GM18951 (cell line): ENCODE measurements around the gene TLE4.

ENCODE experiments used
- POLR2A ChIP-seq: IDR thresholded peaks from 4 replicates; pipeline ENCODE4 v1.6.1; 2011; ENCODE audit warnings: mild to moderate bottlenecking; ENCODE audit not compliant: insufficient read length, insufficient read depth; ENCODE audit errors: extremely low read depth
- in situ Hi-C: fragments of 300-500 bp; cut with MboI; formaldehyde crosslinking; loops from one replicate; pipeline ENCODE4 v1.12.0; 2022; ENCODE audit warnings: low sequenced_read_pairs, mixed read lengths, inconsistent platforms; ENCODE audit not compliant: unreplicated experiment

The TLE4 gene

GRCh38 chr9:79674052-79674777 lies 102.5 kb downstream of the TLE4 start:
- TF ChIP-seq POLR2A = no peak
- in situ Hi-C loops = no loop called here

DNA sequence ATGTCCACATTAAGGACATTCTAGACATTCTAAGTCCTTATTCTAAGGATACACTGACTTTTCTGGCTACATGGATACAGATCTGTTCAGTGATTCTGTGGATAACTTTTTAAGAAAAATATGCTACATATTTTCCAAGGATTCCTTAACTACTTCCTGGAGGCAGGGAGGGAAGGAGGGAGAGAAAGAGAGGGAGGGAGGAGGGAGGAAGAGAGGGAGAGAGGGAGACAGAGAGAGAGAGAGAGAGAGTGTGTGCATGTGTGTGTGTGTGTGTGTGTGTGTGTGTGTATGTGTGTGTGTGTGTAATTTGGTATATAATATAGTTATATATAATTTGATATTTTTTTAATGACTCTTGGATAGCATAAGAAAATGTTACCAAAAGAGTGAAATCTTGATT lies 109.8 kb downstream of the TLE4 start:
- no peak for TF ChIP-seq POLR2A
- in situ Hi-C loops = no loop called here

DNA sequence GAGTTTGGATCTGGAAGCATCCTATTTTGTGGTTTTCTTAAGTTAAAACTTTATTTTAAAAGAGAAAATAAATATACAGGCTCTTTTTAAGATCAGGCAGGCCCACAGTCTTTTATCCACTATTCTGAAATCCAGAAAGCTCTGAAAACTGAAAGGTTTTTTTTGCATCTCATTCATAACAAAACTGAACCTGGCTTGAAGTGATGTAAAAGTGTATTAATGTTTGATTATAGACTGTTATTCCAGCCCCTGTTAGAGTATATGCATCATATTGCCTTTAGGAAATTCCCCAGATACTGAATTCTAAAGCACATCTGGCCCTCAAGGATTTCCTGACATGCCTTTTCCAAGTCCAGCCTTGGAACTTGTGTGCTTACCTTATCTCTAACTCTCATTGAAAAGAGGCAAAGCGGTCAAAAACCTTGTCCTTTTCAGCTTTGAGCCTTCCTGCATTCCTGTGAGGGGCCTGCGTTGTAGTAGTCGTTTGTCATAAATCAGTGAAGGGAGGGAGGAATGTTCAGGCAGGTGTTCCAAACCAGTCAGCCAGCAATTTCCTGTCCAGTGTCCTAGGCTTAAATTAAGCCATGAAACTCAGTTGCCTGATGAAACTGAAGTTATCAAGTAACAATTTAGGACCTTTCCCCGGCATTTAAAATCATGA lies 110.4 kb downstream of the TLE4 start:
- no peak for TF ChIP-seq POLR2A
- in situ Hi-C loops = no loop called here

DNA sequence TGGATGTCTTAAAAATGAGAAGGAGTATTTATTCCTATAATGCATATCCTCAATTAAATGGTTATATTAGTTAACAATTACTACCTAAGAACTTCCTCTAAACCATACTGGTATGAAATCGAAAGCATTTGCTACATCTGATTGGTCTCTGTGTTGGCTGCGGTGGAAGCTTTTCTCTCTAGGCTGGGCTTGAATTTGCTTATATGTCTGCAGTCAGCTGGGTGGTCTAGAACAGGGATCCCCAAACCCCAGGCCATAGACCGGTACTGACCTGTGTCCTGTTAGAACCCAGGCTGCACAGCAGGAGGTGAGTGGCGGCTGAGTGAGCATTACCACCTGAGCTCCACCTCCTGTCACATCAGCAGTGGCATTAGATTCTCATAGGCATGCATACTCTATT lies 112.3 kb downstream of the TLE4 start:
- TF ChIP-seq POLR2A = no peak

GRCh38 chr9:79684711-79685575 lies 113.2 kb downstream of the TLE4 start:
- in situ Hi-C loops = no loop called here

More for the DNA sequence above, 112.3 kb downstream of the TLE4 start:
- in situ Hi-C loops = no loop called here

GRCh38 chr9:79685577-79685976 lies 113.8 kb downstream of the TLE4 start:
- in situ Hi-C loops = no loop called here
- no peak for TF ChIP-seq POLR2A

More at GRCh38 chr9:79684711-79685575, 113.2 kb downstream of the TLE4 start:
- TF ChIP-seq POLR2A = no peak

DNA sequence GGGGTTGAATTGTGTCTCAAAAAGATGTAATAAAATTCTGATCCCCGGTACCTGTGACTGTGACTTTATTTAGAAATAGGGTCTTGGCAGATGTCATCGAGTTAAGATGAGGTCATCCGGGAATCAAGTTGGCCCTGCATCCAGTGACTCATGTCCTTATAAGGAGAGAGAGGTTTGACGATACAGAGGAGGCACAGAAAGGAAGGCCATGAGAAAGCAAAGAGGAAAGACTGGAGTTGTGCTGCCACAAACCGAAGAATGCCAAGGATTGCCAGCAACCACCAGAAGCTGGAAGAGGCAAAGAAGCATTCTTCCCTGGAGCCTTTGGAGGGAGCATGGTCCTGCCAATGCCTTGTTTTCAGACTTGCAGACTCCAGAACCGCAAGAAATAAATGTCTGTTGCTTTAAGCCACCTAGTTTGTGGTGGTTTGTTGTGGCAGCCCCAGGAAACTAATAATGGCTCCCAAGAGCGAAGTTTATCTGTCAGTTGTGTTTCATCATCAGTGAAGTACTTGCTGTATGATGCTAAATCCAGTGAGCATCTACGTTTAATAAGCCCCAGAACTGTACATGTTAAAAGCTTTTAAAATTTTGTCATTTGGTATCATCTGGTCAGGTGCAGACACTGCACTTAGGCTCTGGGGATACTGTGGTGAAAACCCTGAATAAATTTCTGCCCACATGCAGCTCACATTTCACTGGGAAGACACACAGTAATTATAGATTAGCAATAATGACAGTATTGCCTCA lies 114.8 kb downstream of the TLE4 start:
- in situ Hi-C loops = no loop called here
- no peak for TF ChIP-seq POLR2A

- in situ Hi-C loops = no loop called here
- no peak for TF ChIP-seq POLR2A
Measured at GRCh38 chr9:79687131-79687447, 115.3 kb downstream of the TLE4 start.

DNA sequence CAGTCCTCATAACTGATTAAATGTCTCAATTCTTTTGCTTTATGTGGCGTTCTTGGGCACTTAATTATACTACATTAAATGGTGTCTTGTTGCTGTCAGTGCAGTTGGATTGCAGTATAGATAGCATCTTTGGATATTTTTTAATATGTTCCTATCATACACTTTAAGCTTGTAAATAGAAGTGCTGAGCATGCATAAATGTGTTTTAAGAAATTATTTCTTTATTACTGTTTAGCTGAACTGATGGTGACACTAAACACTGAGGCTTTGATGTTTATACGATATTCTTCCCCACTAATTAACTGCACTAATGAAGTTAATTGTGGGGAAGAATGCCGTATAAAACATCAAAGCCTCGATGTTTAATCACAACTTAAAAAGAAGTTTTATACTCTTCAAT lies 116.6 kb downstream of the TLE4 start:
- no peak for TF ChIP-seq POLR2A
- in situ Hi-C loops = no loop called here

DNA sequence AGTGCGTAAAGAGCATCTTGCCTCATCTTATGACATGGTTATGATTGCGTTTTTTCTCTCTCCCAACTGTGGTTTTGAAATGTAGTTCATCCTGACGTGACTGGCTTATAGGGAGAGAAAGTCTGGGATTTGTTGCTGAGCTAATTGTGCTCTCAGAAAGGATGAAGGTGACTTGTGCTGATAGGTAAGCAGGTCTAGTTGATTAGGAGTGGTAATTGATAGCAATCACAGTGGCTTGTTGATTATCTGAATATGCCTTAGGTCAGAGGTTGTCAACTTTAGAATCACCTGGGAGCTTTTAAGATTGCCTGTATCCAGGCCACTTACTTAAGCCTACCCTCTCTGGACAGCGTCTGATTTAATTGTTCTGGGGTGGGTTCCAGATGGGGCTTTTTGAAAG lies 117.8 kb downstream of the TLE4 start:
- in situ Hi-C loops = no loop called here
- TF ChIP-seq POLR2A = no peak

GRCh38 chr9:79691496-79691895 lies 119.7 kb downstream of the TLE4 start:
- TF ChIP-seq POLR2A = no peak
- in situ Hi-C loops = no loop called here

DNA sequence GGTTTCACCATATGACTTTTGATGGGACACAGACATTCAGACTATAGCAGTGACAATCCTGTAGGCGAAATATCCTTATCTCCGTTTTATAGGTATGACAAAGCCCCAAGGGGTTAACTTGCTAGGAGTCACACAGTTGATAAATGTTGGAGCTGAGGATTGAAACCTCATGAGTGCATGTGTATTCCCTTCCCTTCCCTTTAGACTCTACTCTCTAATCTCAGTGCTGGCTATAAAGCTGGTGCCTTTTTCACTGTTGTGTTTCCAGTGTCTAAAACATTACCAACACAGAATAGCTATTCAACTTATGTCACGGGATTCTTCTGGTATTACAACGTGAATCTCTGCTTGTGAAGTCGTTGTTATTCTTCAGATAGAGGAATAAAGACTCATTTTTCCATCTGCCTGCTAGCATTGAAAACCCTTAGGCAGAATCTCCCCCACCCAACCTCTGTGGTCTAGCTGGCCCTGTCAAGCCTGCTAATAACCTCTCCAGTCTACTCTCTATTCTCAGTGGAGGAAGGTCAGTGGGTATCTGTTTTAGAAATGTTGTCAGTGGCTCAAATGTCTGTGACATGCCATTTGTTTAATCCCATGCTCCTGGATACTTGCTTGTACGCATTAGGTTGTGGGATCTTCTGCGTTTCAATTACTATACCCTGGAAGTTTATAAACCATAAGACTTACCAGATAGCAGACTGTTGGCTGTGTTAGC lies 121.2 kb downstream of the TLE4 start:
- no peak for TF ChIP-seq POLR2A
- in situ Hi-C loops = no loop called here
